GM21737 (cell line): ENCODE data around the gene ATAD3B.
A peak's percentile ranks its signal among the peaks of the same experiment; 100 is the strongest.
"Not testable (repeated sequence)": the region's sequence is repeated elsewhere in the genome, so short reads cannot be mapped to it uniquely, and the experiment has no call there.

ENCODE experiments used
- ATAC-seq: cut with Tn5 transposase; IDR thresholded peaks from one replicate; pipeline ENCODE4 v1.9.1; 2021; ENCODE audit warnings: mild to moderate bottlenecking, moderate library complexity; ENCODE audit not compliant: unreplicated experiment

The ATAD3B gene

DNA sequence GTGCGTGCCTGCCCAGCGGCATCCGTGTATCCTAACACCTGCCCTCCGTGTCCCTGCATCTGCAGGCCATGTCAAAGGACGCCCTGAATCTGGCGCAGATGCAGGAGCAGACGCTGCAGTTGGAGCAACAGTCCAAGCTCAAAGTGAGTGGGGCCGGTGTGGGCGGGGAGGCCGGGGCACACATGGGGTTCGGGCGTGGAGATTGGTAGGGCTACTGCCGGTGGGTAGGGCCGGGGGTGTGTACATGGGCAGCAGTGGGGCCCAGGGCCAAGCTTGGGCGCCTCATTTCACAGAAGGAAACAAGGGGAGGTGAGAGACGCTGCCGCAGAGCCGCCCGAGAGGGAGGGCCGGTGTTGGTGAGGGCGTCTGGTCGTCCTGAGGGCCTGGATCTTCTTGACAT is 20.9 kb upstream of the ATAD3B start:
- not testable (repeated sequence) for ATAC-seq

DNA sequence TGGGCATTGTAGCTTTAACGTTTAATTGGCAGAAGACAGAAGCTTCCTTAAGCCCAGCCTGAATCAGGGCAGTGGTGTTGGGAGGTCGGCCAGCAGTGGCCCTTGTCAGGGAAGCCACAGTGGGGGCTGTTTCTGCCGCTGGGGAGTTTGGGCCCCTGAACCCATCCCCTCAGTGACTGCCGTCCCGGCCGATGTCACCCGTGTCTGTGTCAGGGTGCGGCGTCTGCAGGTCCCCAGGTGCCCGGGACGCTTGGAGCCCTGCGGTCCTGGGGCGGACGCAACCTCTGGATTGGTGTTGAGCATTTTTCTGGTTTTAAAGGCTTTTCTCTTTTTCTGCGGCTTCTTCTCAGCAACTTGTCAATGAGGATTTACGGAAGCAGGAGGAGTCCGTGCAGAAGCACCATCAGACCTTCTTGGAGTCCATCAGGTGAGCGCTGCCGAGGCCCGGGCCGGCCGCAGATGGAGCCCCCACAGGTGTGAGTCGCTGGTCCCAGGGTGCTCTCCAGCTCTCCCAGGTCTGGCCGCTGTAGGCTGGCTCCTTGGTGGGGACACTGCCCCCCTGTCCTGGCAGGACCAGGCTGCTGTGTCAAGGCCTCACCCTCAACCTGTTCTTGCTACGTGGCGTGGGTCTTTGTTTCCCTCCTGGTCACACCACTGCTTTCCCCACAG is 19.7 kb upstream of the ATAD3B start:
- no peak for ATAC-seq

DNA sequence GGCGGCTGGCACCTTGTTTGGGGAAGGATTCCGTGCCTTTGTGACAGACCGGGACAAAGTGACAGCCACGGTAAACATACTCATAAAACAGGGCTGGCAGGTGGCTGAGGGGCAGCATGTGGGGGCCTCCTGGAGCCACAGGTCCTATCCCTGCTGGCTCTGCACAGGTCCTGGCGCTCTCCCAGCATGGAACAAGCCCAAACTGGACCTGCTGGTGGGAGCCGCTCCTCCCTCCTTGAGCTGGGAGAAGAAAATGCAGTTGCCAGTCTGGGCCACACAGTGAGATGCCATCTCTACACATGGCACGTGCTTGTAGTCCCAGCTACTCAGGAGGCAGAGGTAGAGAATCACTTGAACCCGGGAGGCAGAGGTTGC is 19.2 kb upstream of the ATAD3B start:
- not testable (repeated sequence) for ATAC-seq

DNA sequence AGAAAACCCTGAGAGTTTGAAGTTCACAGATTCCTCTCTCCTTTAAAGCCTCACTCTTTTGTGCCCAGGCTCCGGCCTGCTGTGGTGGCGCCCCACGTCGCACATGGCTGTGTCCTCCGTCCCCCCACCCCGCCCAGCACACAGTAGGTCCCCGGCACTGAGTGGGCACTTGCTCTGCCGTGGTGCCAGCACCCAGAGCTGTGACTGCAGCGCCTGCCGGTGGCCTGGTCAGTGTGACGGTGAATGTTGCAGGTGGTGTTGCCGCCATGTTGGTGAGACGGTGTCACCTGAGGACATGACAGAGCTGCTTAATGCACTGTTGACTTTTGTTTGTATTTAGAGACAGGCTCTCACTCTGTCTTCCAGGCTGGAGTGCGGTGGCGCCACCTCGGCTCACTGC is 18.7 kb upstream of the ATAD3B start:
- no peak for ATAC-seq

DNA sequence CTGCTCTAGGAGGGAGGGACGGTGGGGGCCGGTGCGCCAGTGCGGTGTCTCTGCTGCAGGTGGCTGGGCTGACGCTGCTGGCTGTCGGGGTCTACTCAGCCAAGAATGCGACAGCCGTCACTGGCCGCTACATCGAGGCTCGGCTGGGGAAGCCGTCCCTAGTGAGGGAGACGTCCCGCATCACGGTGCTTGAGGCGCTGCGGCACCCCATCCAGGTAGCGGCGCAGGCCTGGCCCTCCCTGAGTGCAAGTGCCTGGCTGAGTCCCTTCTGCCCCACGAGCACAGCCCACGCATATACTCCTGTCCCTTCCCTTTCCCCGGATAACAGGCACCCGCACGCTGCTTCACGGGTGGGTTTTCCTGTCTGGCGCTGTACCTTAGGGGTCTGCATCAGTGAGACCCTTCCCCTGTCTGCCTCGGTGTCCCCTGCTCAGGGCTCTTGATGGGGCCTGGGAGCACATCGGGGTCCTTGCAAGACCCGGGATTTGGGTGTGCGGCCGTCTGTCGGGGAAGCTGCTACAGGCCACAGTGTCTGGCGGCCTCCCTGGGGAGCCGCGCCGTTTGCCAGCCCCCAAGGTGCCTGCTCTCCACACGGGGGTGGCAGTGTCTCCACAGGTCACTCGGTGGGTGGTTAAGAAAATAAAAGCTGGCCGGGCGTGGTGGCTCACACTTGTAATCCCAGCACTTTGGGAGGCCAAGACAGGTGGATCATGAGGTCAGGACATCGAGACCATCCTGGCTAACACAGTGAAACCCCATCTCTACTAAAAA is 17.1 kb upstream of the ATAD3B start:
- ATAC-seq = not testable (repeated sequence)

DNA sequence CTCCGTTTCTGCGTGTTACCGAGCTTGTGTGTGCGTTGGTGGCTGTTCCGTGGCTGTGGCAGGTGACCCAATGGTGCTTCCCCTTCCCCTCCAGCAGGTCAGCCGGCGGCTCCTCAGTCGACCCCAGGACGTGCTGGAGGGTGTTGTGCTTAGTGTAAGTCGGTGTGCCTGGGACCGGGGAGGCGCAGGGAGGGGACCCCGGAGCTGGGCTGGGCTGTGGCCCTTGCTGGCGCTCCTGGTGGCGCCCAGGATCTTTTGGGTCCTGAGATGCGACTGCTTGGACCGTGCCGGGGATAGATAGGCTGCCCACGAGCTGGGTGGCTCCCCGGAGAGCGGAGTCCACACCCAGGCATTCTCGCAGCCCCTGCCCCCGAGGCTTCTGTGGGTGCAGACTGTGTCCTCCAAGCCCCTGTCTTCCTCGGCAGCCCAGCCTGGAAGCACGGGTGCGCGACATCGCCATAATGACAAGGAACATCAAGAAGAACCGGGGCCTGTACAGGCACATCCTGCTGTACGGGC is 16.1 kb upstream of the ATAD3B start:
- ATAC-seq = no peak

DNA sequence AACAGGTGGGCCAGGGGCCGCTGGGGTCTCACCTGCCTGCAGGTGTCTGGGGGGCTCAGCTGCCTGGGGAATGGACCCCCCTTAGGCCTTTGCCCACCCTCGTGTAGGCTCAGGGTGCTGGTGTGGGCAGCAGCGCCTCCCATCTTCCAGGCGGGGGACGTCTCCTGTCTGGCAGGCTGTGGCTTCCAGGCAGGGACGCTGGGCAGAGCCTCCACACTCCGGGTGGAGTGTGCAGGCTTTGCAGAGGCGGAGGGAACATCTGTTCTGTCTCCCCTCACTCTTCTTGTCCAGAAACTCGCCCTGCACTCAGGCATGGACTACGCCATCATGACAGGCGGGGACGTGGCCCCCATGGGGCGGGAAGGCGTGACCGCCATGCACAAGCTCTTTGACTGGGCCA is 15.6 kb upstream of the ATAD3B start:
- ATAC-seq = not testable (repeated sequence)

DNA sequence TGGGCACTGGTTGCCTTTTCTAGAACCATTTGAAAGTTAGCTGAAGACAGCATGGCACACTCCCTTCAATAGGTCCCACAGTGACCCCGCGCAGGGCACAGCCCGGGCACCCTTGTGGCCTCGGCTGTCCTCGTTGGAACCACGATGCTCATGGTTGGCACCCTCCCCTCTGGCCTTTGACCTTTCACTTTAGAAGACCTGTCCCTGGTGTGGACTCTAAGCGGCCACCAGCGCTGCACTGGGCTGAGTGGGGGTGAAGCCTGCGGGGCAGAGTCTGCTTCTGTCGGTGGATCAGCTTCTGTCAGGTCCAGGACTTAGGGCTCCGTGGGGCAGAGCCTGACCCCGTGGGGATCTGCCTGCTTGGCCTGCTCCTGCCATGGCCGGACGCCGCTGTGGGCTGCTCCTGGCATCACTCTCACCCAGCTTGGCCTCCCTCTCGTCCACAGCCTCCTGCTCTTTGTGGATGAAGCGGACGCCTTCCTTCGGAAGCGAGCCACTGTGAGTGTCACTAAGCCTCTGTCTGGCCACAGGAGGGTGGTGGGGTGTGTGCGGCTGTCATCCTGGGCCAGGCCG is 14.8 kb upstream of the ATAD3B start:
- ATAC-seq = not testable (repeated sequence)

DNA sequence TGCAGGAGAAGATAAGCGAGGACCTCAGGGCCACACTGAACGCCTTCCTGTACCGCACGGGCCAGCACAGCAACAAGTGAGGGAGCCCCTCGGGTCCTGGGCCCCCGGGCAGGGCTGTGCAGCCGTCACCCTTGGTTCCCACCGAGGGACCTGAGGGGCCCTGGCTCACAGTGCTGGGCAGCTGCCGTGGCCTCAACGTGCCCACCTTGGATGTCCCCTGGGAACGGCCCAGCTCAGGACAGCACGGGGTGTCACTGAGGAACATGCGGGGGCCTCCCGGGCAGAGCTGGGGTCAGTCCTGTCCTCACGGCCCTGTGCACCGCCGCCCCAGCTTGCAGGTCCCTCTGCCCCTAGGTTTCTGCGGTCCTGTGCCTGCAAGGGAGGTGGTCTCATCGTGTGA is 12.4 kb upstream of the ATAD3B start:
- not testable (repeated sequence) for ATAC-seq

DNA sequence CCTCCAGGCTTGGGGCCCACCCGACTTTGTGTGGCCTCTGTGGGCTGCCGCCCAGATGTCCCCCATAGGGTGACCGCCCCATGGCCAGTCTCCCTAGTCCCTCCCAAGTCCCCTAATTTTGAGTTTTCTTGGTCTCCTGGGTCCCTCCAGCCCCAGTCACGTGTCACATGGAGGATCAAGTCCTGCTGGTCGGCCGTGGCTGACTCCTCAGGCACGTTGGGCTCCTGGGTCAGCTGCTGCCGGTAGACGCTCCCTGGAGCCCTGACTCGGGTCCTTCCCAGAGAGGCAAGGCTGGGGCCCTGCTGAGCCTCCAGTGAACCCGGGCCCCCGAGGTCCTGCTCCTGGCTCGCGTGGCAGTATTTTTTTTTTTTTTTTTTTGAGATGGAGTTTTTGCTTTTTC is 11.9 kb upstream of the ATAD3B start:
- ATAC-seq = not testable (repeated sequence)

DNA sequence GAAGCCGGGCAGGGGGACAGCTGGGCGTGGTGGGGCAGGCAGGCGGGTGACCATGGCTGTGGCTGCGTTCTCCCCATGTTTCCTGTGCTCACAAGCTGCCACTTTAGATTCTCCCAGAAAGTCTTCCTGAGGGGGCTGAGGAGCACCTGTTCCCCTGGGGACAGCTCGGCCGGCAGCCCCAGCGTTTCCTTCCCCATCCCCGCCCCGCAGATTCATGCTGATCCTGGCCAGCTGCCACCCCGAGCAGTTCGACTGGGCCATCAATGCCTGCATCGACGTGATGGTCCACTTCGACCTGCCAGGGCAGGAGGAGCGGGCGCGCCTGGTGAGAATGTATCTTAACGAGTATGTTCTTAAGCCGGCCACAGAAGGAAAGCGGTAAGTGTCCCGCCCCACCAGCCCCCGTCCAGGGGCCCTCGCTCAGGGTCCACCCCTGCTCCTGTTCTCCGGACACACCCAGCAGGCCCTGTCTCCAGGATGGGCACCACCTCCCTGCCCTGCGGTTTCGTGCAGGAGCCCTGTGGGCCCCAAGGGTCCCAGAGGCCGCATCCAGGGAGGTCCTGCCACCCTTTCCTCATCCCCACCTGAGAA is 10.9 kb upstream of the ATAD3B start:
- no peak for ATAC-seq

DNA sequence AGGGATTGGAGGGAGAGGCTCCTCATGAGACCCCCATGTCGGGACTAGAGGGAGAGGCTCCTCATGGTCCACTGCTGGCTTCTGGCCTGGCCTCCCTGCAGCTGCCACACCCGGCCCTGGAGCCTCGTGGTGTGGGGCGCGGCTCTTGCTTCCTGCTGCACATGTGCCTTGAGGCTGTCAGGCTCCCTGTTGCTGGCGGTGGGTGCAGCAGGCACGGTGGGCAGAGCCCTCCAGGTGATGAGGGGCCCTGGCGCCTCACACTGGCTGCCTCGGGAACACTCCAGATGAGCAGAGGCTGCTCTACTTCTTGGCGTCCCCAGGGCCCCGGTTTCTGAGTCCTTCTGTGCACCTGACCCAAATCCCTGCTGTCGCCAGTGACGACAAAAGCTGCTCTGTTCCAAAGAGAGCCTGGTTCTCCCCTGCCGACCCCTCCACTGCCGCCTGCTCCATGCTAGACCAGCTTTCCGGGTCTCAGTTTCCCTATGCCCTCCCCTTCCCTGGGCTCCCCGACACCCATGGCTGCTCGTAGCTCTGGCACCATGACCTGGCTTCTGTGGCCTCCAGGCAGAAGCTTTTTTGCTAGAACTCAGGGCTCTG is 9.7 kb upstream of the ATAD3B start:
- no peak for ATAC-seq

DNA sequence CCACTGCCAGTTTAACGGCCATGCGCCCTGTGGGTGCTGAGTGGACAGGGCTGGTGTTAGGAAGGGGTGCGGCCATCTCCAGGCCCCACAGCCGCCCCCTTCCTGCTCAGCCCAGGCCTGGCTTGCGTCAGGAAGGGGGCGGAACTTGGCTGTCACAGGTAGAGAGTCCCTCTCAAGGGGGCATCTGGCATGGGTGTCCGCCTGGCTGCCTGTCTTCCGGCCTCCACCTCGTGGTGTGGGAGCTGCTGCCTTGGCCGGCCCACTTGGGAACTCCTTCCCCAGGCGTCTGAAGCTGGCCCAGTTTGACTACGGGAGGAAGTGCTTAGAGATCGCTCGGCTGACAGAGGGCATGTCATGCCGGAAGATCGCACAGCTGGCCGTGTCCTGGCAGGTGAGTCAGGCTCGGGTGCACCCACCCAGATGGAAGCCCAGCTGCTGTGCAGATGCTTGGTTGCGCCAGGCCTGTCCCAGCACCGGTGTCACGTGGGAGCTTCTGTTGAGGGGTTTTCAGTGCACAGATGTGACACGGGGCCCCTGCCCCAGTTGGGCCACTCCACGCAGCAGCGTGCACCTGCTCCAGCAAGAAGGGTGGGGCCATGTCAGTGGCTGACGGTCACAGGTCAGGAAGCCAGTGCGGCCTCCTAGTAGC is 9.1 kb upstream of the ATAD3B start:
- no peak for ATAC-seq

DNA sequence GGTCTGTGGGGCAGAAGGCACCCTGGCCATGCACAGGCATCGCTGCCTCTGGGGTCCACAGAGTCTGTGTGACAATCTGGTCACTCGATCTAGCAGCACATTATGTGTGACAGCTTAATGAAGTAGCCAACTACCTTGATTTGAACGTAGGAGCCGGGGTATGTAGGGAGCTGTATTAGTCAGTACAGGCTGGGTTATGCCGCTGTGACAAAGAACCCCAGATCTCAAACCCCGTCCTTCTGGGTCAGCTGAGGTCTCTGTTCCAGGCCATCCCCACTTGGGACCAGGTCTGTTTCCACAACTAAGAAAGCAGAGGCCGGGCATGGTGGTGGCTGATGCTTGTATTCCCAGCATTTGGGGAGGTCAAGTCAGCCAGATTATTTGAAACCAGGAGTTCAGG is 8.3 kb upstream of the ATAD3B start:
- no peak for ATAC-seq

DNA sequence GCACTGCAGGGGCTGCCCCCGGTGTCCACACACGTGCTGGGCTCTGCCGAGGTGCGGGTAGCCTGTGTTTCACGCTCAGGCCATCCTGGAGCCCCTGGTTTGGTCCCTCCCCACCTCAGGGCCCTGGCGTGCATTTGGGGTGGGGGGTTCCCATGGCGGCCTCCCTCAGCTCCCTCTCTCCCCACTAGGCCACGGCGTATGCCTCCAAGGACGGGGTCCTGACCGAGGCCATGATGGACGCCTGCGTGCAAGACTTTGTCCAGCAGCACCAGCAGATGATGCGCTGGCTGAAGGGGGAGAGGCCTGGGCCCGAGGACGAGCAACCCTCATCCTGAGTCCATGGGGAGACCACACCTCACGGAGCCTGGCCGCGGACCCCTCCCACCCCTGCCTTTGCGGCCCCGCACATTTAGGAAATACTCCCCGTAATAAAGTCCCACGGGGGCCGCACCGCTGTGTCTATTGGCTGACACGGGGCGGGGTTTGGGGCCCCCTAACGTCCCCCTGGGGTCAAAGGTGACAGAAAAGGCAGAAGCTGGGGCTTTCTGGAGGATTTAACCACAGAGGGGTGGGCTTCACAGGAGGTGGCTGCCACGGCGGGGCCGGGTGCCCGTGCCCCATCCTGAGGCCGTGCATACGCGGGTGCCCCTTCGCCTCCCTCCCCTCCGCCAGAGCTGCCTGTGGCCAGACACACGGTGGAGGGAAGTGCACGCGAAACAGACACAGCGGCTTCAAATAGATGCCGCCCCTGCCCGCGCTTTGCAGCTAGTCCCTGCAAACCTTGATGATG is 3.2 kb upstream of the ATAD3B start:
- not testable (repeated sequence) for ATAC-seq

DNA sequence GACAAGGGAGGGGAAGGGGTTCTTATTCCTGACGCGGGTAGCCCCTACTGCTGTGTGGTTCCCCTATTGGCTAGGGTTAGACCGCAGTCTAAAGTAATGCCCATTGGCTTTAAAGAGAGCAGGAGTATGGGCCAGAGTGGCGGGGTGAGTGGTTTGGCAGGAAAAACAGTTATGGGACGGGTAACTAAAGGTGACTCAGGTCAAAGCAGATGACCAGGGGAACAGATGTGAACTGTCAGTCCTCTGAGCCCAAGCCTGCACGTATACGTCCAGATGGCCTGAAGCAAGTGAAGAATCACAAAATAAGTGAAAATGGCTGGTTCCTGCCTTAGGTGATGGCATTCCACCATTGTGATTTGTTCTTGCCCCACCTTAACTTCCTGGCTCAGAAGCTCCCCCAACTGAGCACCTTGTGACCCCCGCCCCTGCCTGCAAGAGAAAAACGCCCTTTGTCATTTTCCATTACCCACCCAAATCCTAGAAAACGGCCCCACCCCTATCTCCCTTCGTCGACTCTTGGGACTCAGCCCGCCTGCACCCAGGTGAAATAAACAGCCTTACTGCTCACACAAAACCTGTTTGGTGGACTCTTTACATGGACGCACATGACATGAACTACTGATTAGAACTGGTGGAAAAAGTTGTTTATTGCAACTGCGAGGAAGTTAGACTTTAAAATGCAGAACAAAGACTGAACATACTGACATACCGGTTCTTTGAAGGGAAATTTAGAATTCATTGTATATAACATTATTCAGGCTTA is 758 bp upstream of the ATAD3B start:
- no peak for ATAC-seq

DNA sequence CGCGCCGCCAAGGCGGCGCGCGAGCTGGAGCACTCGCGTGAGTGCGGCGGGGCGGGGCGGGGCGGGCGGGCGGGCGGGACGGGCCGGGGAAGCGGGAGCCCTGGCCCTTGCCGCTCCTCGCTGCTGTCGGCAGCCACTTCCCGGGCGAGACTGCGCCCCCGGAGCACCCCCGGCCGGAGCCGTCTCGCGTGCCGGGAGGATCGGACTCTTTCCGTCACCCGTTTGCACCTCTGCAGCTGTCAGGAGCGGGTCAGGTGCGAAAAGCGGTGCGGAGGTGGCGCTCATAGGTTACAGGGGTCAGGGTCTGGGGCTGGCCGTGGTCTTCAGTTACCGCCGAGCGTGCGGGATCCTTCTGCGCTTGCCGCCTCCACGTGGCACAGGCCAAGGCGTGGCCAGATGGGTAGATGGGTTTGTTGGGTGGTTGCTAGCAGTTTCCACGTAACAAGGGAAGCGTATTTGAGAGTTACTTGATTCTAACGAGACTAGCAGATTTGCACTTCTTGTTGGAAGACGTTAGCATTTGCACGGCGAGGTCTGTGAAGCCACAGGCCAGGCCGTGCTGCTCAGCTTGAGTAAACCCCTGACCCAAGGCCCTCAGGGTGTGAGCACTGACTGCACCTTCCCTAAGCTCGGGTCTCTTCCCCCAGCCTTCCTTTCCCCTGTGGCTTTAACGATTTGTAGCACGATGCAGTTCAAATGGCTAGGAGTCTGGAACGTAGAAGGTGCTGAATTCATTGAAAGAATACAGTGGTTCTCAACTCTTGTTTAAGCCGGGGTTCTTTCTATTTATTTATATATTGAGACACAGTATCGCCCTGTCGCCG is 700 bp downstream of the ATAD3B start:
- peak; percentile 9 for ATAC-seq

DNA sequence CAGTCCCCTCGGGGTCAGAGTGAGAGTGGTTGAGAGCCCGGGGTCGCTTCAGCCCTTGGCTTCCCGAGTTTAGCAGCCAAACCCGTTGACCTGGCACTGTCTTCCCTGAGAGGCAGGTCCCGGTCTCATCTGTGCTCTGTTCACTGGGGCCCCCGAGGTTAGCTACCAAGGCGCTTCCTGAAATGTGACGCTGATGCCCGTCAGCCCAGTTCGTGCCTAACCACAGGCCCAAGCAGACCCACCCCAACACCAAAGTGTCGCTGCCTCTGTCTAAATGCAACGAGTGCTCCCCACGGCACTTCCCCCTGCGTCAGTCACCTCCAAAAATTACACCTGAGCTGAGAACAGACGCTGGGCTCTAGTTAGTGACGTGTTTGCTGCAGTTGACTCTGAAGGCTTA is 4.4 kb downstream of the ATAD3B start:
- ATAC-seq = not testable (repeated sequence)
